MG63 (cell line): ENCODE results near the gene GINS1. TPM values are rescaled to one million over a fixed set of nuclear protein-coding genes. Genes with fewer than 3 reads are reported as not detected.
A peak's percentile ranks its signal among the peaks of the same experiment; 100 is the strongest.

Source experiments
- DNase-seq: peaks from one replicate; pipeline ENCODE4 v3.0.0-alpha.2; 2020
- H3K27me3 ChIP-seq: fragments of 250-450 bp; sonication (Bioruptor Pico); 2 replicates; pipeline ENCODE4 v1.5.1; 2020; ENCODE audit warnings: mild to moderate bottlenecking, moderate library complexity
- H3K36me3 ChIP-seq: fragments of 250-450 bp; sonication (Bioruptor Pico); 2 replicates; pipeline ENCODE4 v1.5.1; 2020; ENCODE audit warnings: mild to moderate bottlenecking, moderate library complexity
- H3K4me3 ChIP-seq: fragments of 250-450 bp; sonication (Bioruptor Pico); 2 replicates; pipeline ENCODE4 v1.5.1; 2020; ENCODE audit warnings: mild to moderate bottlenecking, moderate library complexity
- H3K9me3 ChIP-seq: fragments of 250-450 bp; sonication (Bioruptor Pico); 2 replicates; pipeline ENCODE4 v1.5.1; 2020; ENCODE audit warnings: mild to moderate bottlenecking, moderate library complexity
- total RNA-seq: library from RNA; depleted of rRNA; stranded (reverse); fragments of >200 nt; shearing (Covaris generic); gene quantifications from 2 replicates; pipeline ENCODE4 v1.2.3, GENCODE V29; 2014; ENCODE audit warnings: low replicate concordance; rRNA removed

Gene GINS1
- 10.9 and 12.7 TPM in 2 replicates for total RNA-seq

- Histone ChIP-seq H3K27me3 (no peaks in the 10 kb centered on the region), H3K9me3 (no peaks in the 10 kb centered on the region), H3K4me3 (peak within 1 kb of the TSS; percentile 76), H3K36me3 (peaks cover 5% of the 10 kb centered on the region; the same call in 1 of the 2 replicates)
- peak; percentile 91 for DNase-seq
Measured at GRCh38 chr20:25407311-25408169, at the start of gene GINS1. Gene GINS1, plus strand, starts transcription at chr20:25407673. Its CDS starts 148 bp downstream, at chr20:25407821.

DNA sequence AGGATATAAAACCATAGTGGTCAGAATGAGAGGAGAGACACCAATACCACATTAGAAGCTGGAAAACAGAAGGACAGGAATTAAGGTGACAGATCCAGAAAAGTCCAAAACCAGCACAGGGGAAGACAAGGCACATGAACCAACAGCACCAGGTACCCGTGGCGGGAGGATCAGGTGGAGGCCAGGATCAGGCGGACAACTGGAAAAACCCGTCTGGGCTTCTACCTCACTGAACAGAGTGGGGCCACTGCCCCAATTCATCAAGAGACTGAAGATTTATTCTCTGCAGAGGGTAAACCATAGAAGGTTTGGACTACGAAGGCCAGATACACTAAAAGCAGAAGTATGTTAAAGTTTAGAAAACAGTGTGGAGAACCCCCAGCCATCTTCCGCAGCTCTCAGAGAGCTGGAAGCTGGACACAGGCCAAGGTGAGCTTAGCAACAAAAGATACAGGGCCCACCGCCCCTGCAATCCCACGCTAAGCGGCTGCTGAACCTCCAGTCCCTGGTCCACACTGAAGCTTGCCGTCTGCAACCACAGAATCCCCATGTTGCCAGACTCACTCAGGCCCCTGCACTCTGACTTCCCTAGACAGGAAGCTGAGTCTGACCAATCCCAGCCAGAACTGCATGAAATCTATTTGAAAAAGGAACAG is 46.7 kb upstream of the GINS1 start:
- DNase-seq, result peak; percentile 7
- H3K36me3 ChIP-seq, result no peaks in the 10 kb centered on the region

GRCh38 chr20:25361287-25361683 is 46.2 kb upstream of the GINS1 start:
- Histone ChIP-seq H3K9me3 (no peaks in the 10 kb centered on the region), H3K4me3 (no peak overlapping the region), H3K27me3 (no peaks in the 10 kb centered on the region), H3K36me3 (no peaks in the 10 kb centered on the region)
- DNase-seq, result peak; percentile 29

More for the DNA sequence above, 46.7 kb upstream of the GINS1 start:
- no peaks in the 10 kb centered on the region for H3K9me3 ChIP-seq
- no peak overlapping the region for H3K4me3 ChIP-seq
- H3K27me3 ChIP-seq, result no peaks in the 10 kb centered on the region

DNA sequence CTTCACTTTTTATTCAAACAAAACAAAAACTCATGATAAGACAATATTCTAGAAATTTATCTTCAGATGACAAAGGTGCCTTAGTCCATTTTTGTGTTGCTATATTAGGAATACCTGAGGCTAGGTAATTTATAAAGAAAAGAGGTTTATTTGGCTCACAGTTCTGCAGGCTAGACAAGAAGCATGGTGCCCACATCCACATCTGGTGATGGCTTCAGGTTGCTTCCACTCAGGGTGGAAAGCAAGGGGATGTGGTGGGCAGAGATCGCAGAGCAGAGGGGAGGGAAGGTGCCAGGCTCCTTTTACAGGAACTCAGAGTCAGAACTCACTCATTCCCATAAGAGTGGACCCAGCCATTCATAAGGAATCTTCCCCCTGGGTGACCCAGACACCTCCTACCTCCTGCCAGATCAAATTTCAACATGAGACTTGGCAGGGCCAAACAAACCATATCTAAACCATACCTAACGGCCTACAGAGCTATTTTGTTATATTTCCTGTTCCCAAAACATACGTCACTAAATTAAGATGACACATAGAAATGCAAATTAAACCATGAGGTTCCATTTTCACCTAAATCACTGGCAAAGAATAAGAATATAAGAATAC is 43.2 kb upstream of the GINS1 start:
- no peaks in the 10 kb centered on the region for H3K9me3 ChIP-seq
- DNase-seq, result no peak

DNA sequence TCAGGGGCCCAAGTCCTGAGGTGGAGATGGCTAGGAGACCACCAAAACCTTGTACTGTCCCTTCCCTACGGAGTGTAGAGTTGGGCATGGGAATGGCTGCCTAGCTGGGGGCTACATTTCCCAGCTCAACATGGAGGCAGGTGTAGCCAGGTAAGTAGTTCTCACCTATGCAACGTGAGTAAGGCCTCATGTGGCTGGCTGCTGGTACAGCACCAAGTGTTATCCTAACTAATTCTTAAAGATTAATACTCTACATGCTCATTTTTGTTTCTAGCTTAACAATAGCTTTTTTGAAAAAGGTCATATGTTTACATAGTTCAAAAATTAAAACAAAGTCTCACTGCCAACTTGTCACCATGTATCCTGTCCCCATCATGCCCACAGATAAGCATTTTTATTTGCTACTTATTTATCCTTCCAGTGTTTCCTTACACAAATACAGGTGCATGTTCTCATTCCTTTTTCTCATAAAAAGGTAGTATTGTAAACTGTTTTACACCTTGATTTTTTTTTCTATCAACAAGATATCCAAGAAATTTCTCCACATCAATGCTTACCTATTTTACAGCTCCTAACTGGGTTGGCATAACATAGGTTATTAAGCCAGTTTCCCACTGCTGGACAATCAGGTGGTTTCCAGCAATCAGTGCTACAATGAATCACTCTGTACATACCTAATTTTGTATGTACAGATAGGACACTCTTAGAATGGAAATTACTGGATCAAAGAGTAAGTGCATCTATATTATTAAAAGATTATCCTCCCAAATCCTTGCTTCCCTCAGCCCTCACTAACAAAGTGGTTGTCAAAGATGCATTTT is 42.4 kb upstream of the GINS1 start:
- no peaks in the 10 kb centered on the region for H3K36me3 ChIP-seq

More for the DNA sequence above, 43.2 kb upstream of the GINS1 start:
- Histone ChIP-seq H3K4me3 (no peak overlapping the region), H3K27me3 (no peaks in the 10 kb centered on the region), H3K36me3 (no peaks in the 10 kb centered on the region)

DNA sequence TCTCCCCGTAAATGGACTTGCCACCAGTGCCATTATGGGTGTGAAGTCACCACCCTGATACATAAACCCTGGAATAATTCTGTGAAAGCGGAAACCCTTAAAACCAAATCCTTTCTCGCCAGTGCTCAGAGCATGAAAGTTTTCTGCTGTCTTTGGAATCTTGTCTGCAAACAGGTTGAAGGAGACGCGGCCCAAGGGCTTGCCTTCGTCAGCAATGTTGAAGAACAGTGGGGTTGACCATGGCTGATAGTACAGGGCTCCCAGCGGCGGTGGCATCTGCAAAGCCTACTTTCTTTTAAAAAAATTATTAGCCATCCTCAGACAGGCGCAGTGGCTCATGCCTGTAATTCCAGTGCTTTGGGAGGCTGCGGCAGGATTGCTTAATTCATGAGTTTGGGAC is 38.9 kb upstream of the GINS1 start:
- H3K9me3 ChIP-seq, result peaks cover 3% of the 10 kb centered on the region
- no peaks in the 10 kb centered on the region for H3K27me3 ChIP-seq

More for the DNA sequence above, 42.4 kb upstream of the GINS1 start:
- Histone ChIP-seq H3K4me3 (no peak overlapping the region), H3K27me3 (no peaks in the 10 kb centered on the region), H3K9me3 (no peaks in the 10 kb centered on the region)
- no peak for DNase-seq

GRCh38 chr20:25368976-25369375 is 38.5 kb upstream of the GINS1 start:
- DNase-seq, result no peak
- peaks cover 3% of the 10 kb centered on the region for H3K9me3 ChIP-seq
- H3K4me3 ChIP-seq, result no peak overlapping the region
- no peaks in the 10 kb centered on the region for H3K36me3 ChIP-seq
- no peaks in the 10 kb centered on the region for H3K27me3 ChIP-seq

More for the DNA sequence above, 38.9 kb upstream of the GINS1 start:
- Histone ChIP-seq H3K36me3 (no peaks in the 10 kb centered on the region), H3K4me3 (no peak overlapping the region)
- no peak for DNase-seq

DNA sequence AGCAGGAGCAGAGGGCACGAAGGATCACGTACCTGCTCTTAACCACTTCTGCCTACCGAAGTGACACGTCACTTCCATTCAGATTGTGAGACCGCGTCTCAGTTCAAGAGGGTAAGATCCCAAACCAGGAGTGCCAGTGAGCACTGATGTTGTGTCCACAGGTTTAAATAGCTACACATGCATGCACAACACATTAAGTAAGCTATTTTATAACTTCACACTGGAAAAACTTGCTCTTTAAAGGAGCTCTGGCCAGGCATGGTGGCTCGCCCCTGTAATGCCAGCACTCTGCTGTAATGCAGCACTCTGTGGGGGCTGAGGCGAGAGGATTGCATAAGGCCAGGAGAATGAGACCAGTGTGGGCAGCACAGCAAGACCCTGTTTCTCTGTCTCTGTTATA is 37.9 kb upstream of the GINS1 start:
- no peak overlapping the region for H3K4me3 ChIP-seq
- DNase-seq, result no peak
- no peaks in the 10 kb centered on the region for H3K36me3 ChIP-seq
- peaks cover 3% of the 10 kb centered on the region for H3K9me3 ChIP-seq
- no peaks in the 10 kb centered on the region for H3K27me3 ChIP-seq

GRCh38 chr20:25369971-25370370 is 37.5 kb upstream of the GINS1 start:
- Histone ChIP-seq H3K4me3 (no peak overlapping the region), H3K9me3 (peaks cover 3% of the 10 kb centered on the region), H3K27me3 (no peaks in the 10 kb centered on the region), H3K36me3 (no peaks in the 10 kb centered on the region; the same call in 1 of the 2 replicates)
- no peak for DNase-seq

GRCh38 chr20:25372584-25373336 is 34.7 kb upstream of the GINS1 start:
- Histone ChIP-seq H3K4me3 (no peak overlapping the region), H3K36me3 (peaks cover 4% of the 10 kb centered on the region; the same call in 1 of the 2 replicates), H3K9me3 (peaks cover 3% of the 10 kb centered on the region), H3K27me3 (no peaks in the 10 kb centered on the region)
- DNase-seq, result peak; percentile 74

DNA sequence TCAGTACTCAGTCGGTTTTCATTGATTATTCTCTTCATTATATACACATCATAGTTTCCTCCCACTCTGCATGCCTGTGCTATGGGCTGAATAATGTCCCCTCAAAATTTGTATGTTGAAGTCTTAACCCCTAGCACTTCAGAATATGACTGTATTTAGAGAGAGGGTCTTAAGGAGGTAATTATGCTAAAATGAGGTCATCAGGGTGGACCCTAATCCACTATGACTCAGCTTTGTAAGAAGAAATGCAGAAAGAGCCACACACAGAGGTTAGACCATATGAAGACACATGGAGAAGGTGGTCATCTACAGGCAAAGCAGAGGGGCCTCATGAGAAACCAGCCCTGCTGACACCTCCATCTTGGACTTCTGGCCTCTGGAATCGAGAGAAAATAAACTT is 32.6 kb upstream of the GINS1 start:
- H3K27me3 ChIP-seq, result no peaks in the 10 kb centered on the region
- H3K9me3 ChIP-seq, result peaks cover 3% of the 10 kb centered on the region
- DNase-seq, result no peak
- no peak overlapping the region for H3K4me3 ChIP-seq
- peaks cover 4% of the 10 kb centered on the region; the same call in 1 of the 2 replicates for H3K36me3 ChIP-seq

DNA sequence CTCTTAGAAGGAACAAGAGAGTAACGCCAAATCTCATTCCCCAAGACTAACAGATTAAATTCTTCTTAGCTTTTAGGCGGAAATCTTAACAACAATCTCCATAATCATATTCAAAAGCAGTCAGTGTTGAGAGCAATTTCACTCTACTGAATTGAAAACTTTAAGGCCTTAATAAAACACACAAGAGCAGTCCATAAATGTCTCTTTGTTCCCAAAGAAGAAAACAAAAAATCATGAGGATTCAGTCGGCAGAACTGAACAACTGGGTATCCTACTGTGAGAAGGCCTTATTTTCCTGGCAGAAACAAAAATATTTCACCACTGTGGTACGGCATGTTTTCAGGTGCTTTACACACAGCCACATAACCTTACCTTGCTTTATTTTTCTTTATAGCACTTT is 31.2 kb upstream of the GINS1 start:
- H3K36me3 ChIP-seq, result peaks cover 4% of the 10 kb centered on the region; the same call in 1 of the 2 replicates
- no peak for DNase-seq
- no peaks in the 10 kb centered on the region for H3K27me3 ChIP-seq
- no peak overlapping the region for H3K4me3 ChIP-seq
- peaks cover 3% of the 10 kb centered on the region for H3K9me3 ChIP-seq

GRCh38 chr20:25376886-25377285 is 30.6 kb upstream of the GINS1 start:
- no peaks in the 10 kb centered on the region for H3K27me3 ChIP-seq
- DNase-seq, result no peak
- peaks cover 3% of the 10 kb centered on the region for H3K9me3 ChIP-seq
- H3K36me3 ChIP-seq, result peaks cover 7% of the 10 kb centered on the region
- H3K4me3 ChIP-seq, result no peak overlapping the region

DNA sequence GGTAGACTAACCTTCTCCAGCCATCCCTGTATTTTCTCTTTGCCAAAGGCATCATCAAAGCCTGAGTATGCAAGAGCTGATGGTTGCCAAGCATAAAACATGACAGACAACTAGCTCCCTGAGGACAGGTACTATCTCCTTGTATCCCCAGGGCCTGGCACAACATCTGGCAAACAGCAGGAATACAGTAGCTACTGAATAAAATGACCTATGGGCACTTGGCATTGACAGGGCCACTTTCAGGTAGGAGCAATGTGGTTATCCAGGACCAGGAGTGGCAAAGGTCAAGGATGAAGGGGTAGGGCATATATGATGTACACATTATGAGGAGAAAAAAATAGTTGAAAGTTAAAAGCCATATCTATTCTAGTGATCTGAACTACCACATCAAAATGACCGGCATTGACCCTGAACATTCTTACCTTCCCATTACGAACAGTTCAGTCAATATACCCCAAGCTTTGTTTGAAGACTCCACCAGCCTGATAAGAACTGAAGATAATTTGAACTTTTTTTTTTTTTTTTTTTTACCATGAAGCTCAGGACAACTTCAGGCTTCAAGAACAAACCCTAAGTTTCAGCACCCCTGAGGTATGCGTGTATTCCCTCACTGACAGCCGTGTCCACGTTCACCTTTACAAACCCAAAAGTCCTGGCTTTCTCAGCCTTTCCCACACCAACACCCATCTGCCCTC is 29.1 kb upstream of the GINS1 start:
- Histone ChIP-seq H3K36me3 (peaks cover 11% of the 10 kb centered on the region), H3K4me3 (no peak overlapping the region), H3K27me3 (no peaks in the 10 kb centered on the region), H3K9me3 (no peaks in the 10 kb centered on the region)
- no peak for DNase-seq
